Embryonic facial prominence (tissue), 1 donor: ENCODE data around the gene CYBA.
A peak's percentile ranks its signal among the peaks of the same experiment; 100 is the strongest.
"Not testable (repeated sequence)": the region's sequence is repeated elsewhere in the genome, so short reads cannot be mapped to it uniquely, and the experiment has no call there.

Source experiments
- DNase-seq: peaks from one replicate; pipeline ENCODE4 v3.0.0-alpha.2; 2016; ENCODE audit errors: extremely low spot score

CYBA gene

DNA sequence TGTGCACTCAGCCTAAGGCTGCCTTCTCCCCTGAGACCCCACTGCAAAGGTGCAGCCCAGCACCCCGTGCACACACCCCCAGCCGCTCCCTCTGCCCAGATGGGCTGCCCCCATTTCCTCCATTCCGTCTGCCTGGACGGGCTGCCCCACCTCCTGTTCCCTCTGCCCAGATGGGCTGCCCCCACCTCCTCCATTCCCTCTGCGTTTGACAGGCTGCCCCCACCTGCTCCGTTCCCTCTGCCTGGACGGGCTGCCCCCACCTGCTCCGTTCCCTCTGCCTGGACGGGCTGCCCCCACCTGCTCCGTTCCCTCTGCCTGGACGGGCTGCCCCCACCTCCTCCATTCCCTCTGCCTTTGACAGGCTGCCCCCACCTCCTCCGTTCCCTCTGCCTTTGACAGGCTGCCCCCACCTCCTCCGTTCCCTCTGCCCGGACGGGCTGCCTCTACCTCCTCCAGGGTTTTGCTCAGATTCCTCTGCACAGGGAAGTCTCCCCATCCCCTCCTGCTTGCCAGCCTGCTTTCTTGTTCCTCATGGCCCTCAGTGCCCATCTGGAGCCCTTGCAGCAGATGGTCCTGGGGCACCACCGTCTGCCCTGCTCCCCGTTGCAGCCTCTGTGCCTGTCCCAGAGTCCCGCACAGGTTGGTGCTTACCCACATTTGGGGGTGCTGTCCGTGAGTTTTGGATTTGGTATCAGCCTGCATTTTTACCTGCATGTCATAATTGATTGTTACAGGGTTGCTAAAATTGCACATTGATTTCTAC, 35.9 kb downstream of the CYBA start:
- DNase-seq = no peak

DNA sequence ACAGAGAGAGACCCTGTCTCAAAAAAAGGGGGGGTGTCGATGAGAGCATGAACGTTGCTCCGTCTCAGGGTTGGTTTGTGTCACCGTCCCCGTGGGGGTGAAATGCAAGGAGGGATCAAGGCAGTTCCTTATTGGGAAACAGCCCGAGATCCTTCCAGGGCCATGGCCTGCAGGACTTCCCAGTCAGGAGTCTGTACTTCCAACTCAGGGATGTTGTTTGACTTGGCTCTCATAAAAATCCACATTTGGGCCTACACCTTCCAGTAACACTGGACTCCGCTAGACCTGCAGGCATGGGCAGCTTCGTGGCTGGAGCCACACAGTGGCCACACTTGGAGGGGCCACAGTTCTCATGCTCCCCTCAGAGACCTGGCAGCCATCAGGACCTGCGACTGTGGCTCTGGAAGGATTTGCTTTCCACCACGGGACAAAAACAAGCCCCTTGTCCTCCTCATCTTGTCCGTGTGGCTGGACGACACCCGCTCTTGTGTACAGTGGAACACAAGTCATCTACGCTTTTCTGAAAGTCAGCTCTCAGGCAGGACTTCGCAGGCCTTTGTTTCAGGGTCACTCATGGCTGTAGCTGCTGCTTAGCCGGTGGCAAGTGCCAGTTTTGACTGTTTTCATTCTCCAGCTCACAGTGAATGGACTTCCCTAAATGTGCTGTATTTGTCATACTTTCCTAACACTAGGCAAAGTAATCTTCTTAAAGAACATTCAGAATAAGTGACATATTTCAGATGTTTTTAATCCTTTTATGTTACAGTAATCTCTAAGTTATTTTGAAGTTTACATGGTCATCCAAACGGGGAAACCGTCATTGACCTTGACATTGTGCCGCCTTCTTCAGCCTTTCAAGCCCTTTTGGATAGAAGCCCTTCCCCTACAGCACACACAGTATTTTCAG, 36.7 kb downstream of the CYBA start:
- DNase-seq = no peak

DNA sequence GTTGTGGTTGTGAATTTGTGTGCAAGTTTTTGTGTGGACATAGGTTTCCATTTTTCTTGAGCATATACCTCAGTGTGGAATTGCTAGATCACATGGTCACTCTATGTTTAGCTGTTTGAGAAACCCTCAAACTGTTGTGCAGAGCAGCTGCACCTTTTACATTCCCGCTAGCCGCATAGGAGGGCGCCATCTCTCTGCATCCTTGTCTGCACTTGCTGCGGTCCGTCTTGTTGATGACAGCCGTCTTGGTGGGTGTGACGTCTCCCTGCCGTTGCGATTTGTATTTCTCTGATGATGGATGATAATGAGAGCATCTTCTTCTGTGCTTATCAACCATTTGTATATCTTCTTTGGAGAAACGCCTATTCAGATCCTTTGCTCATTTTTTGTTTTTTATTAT, 37.6 kb downstream of the CYBA start:
- DNase-seq = no peak

DNA sequence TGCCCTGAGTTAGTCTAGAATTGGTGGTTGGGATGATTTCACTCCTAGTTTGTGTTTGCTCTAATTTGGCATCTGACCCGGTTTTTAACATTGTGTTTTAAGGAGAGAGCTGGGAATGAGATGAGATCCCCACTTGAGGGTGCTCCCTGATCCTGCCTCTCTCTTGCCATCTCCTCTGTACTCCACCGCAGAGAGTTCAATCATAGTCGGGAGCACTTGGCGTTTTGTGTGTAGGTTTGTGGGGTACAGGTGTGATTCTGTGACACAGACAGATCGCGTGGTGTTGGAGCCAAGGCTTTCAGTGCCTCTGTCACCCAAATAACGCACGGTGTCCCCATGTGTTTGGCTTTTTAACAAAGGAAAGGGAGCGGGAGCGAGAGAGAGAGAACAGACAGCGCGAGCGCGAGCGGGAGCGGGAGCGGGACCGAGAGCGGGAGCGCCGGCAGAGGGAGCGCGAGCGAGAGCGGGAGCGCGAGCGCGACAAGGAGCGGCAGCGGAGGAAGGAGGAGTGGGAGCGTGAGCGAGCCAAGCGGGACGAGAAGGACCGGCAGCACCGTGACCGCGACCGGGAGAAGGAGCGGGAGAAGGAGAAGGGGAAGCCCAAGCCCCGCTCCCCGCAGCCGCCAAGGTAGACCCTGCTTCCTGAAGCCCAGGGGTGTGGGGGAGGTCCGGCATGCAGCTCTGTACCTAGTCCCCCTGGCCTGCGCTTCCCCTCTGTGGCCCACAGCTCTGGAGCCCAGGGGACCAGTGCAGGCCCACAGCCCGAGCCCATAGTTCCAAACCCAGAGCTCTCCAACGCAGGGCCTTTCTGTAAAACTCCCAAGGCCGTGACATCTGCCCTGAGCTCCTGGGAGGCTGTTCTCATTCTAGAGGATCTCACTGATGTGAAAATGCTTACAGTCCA, 39.7 kb downstream of the CYBA start:
- peak; percentile 14 for DNase-seq

DNA sequence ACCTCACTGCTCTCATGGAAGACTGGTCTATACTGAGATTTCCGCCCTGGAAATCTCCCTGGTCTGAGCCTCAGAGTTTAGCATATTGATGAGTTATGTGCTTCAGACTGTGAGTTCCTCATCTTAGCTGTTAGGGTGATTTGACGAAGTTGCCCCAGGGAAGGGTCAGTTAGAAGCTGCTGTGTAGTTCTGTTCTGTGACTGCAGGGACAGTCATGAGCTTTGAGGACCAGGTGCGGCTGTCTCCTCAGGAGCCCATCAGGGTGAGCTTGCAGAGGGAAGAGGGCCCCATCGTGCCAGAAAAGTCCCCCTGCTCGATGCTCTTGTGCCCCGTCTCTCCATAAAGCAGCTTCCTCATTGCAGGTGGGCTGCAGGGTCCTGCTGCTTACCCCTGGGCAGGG, 40.8 kb downstream of the CYBA start:
- no peak for DNase-seq

DNA sequence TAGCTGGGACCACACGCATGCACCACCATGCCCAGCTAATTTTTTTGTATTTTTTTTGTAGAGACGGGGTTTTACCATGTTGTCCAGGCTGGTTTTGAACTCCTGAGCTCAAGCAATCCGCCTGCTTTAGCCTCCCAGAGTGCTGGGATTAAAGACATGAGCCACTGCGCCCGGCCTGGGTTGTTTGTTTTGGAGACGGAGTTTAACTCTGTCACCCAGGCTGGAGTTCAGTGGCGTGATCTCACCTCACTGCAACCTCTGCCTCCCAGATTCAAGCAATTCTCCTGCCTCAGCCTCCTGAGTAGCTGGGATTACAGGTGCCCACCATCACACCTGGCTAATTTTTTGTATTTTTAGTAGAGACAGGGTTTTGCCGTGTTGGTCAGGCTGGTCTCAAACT, 41.4 kb downstream of the CYBA start:
- not testable (repeated sequence) for DNase-seq

DNA sequence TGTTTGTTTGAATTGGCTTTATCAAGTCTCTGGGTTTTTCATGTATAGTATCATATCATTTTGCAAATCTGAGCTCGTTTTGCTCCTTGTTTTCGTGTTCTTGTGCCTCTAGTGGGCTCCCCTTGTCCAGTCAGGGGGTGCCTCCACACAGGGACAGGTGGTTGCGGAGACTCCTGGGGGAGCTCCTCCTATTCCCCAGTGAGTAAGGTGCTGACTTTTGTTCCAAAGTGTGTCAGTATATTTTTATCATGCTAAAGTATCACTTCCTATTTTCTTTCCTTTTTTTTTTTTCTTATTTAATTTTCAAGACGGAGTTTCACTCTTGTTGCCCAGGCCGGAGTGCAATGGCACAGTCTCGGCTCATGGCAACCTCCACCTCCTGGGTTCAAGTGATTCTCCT, 42.8 kb downstream of the CYBA start:
- no peak for DNase-seq

DNA sequence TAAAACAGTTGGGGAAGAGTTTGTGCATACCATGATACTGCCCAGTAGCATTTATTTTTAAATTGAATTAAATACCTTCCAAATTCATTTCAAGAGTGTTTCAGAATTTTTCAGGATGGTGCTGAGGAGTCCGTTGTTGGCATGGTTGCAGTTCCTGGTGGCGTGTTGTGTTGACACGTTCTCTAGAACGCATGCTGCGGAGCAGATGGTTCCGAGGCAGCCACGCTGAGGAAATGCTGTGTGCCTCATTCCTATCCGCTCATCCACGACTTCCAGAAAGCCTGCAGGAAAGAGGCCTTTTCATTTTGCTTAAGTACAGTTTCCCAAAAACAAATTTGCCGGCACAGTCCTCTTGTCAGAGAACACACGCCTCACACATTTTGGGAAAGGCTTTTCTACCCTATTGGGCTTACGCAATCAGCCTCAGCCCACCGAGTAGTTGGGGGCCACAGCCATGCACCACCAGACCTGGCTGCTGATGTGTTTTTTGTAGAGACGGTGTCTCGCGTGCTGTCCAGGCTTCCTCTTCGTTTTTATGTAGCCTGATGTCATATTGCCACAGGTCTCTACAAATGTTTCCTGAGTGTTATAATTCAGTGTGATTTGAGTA, 44.6 kb downstream of the CYBA start:
- DNase-seq = no peak

DNA sequence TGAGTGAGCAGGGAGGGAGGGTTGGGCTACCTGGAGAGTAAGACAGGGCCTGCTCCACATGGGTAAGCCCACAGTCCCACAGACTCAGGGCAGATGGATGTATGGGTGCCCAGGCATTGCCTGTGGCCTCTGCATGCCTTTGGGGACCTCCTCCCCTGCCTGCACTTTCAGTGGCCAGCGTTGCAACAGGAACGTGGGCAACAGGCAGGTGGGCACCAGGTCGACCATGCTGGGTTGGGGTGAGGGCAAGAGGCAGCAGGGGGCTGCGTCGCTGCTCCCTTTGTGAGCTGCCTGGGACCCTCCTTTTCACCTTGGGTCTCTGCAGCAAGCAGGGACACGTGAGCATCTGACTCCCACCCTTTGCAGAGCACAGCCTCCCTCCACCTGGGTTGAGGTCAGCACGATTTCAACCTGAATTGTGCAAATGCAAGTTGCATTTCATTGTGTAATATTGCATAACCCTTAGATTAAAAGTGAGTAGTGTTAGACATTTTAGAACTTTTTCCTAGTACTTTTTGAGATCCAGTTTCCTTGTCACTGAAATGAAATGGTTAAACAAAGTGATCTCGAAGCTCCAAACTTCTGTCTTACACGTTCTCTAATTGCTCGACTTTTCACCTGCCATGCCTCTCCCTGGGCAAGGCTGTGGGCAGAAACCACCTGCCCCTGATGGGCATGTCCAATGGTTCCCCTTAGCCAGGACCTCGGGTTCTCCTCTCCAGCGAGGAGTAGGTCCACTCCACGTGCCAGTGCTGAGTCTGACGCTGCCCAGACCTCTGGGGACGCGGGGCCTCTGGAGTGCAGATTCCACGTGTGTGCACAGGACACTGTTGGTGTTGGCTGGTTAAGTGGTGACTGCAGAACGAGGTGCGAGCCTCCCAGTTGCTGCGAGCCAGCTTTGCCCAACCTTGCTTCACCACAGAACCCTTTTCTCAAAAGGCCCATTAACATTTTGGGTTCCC, 45.4 kb downstream of the CYBA start:
- no peak for DNase-seq

DNA sequence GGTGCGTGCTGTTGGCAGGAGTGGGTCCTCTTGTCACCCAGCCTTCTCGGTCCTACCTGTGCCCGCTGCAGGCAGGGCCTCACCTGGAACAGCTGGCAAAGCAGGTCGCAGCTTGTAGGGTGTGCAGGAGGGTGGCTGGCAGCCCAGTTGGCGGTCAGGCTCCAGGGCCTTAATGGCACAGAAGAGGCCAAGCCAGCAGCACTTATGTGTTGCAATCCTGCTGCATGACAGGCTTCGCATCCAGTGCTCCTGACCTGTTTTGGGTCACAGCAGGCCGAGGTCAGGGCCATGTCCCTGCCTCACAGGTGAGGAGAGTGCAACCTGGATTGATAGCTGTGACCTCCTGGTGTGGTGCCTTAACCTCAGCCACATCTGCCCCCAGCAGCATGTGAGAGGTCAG, 48.8 kb downstream of the CYBA start:
- no peak for DNase-seq

DNA sequence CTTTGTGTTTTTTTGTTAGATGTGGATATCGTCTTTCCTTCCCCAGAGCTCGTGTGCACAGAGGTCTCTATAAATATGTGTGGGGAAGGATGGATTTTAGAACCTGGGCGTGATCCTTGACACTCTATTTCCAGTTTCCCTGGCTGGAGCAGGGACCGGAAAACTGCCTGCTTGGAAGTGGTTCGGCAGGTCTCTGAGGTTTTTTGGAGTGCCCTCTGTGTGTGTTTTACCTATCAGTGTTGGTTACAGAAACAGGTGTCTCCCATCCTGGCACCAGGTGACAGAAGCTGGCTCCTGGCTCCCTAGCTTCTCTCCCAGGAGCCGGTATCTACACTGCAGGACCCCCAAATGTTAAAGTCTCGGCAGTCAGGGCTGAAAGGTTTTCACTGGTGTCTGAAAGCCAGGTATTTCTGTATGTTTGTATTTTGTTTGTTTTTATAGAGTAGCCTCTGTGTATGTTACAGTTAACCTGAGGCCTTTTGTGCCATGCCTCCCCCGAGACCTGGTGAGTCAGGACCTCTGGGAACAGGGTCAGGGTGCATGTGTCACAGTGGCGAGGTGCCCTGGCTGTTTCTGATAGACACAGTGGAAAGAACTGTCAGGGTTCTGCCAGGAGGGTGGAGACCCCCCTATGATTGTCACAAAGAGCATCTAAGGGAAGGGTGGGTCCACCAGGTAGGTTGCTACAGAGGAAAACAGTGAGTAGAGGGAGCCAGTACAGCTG, 49.4 kb downstream of the CYBA start:
- no peak for DNase-seq

DNA sequence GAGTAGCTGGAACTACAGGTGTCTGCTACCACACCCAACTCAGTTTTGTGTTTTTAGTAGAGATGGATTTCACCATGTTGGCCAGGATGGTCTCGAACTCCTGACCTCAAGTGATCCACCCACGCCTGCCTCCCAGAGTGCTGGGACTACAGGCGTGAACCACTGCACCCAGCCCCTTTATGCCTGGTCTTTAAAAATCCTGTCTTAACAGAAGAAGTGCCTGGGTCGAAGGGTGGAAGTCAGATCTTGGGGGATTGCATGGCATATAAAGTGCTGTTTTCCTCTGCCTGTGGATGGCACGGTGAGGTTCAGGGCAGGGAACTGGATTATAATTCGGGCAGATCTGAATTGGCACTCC, 50.3 kb downstream of the CYBA start:
- no peak for DNase-seq

DNA sequence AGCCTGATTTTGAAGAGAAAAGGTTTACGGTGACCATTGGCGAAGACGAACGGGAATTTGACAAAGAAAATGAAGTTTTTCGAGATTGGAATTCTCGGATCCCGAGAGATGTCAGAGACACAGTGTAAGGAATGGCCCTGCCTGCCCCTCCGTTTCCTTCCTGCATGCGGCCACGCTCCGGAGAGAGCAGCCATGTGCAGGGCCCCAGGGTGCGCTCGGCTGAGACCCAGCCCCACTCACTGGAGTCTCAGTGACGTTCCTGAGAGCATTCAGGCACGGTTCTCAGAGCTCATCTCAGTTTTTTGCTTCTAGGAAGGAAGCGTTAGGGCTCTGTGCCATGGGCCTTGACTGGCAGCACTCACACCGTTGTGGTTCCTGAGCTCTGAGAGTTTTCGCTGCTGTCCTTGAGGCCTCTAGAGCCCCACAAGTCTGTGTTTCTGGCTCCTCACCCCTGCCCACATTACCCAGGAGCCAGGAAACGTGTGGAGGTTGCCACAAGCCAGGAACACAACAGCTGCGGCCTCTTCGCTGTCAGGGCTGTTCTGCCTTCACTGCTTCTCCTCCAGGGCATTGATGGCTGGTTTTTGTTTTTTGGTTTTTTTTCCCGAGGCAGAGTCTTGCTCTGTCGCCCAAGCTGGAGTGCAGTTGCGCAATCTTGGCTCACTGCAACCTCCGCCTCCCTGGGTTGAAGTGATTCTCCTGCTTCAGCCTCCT, 50.9 kb downstream of the CYBA start:
- no peak for DNase-seq

DNA sequence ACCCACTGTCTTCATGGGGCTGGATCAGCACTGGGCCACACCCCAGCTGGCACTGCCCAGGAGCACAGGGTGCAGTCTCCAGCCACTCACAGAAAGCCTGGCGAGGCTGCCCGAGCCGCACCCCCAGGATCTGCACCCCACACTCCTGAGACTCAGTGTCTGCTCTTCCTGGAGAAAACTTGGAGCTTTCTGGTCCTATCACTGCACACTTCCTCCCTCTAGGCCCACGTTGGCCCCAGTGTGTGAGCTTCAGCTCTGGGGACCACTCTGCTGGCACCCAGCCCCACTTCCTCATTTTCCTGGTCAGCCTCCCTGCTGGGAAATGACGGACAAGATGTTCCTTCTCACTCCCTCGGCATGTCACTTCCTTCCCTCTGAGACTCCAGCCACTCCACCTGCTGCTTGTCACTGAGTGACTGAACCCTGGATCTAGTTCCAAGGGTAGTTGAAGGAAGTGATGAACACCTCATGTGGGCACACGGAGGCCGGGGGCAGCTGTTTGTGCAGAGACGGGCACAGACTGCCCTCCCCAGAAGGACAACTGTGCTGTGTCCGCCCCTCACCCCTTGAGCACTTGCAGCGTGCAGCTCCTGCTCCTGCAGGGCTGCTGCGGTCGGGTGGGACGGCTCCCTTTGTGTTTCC, 51.6 kb downstream of the CYBA start:
- DNase-seq = no peak

DNA sequence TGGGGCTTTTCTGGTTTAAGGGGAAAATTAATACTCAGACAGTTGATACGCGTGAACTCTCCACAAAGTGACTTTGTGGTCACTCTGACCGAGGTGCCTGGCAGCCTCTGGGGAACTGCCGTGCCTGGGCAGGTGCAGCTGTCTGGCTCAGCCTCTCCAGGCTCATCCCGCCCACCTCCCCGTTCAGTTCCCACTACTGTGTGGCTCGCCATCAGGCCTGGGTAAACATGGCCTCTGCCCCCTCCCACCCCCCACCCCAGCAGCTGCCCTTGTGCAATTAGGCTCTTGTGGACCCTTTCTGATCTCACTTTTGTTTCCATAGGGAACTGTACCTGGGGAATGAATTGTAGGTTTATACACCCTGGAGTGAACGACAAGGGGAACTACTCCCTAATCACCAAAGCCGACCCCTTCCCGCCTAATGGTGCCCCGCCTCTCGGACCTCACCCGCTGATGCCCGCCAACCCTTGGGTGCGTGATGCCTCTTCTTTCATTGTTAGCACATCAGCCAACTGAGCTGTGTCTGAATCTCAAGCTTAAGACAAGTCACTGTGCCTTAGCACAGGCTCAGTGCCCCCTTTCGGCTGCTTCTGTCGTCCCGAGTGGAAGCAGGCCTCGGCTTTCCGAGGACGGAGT, 52.9 kb downstream of the CYBA start:
- no peak for DNase-seq

DNA sequence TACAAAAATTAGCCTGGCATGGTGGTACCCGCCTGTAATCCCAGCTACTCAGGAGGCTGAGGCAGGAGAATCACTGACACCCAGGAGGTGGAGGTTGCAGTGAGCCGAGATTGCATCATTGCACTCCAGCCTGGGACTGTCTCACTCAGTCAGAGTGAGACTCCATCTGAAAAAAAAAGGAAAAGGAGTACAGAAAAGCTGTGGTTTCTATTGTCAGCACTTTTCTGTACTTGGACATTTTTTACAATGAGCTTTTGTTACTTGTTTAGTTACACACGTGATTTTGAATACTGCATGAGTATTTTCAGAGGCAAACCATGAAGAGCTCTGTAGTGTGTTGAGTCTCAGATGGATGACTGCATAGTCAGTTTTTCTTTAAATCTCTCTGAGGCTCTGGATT, 54.4 kb downstream of the CYBA start:
- DNase-seq = no peak

DNA sequence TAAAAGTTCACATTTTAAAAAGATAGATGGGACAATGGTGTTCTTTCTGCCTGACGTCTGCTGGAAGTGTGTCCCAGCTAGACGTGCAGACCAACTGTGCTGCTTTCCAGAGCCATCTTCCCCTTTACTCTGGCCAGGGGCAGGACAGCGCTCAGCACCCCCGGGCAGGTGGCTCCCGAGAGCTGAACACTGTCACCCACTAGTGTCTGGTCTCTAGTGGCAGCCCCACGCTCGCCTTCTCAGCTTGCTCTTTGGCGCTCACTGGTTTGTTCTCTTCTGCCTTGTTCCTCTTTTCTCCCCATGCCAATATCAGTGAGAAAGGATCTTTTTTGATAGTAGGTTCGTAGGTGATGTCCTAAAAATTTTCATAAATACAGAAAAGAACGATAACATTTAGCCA, 54.9 kb downstream of the CYBA start:
- no peak for DNase-seq

DNA sequence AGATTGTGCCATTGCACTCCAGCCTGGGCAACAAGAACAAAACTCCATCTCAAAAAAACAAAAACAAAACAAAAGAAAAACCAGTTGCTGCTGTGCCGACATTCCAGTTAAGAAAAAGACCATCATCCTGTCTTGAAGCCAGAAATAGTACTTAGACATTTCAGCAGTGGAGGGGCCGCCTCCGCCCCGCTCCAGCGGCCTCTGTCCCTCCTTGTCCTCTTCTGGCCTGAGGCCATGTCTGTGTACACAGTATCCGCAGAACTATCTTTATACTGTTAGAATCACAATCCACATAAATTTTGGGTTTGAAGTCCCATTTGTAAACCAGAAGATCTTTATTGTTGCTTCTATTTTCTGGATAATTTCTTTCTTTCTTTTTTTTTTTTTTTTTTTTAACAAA, 55.8 kb downstream of the CYBA start:
- no peak for DNase-seq
